Stimulated activated CD8-positive, alpha-beta memory T cell treated with anti-CD3 and anti-CD28 coated beads, Interleukin-2, amount 100 ng/mL, for 1 hour (primary cell): ENCODE data around the gene MDM1.

Source experiments
- DNase-seq, 2 donors: peaks; one replicate each; pipeline ENCODE4 v3.0.0-alpha.2; 2020; ENCODE audit warnings: low read depth in 2 of 2

MDM1 gene

GRCh38 chr12:68356060-68356695 is 24.0 kb upstream of the MDM1 start:
- DNase-seq = no peak

DNA sequence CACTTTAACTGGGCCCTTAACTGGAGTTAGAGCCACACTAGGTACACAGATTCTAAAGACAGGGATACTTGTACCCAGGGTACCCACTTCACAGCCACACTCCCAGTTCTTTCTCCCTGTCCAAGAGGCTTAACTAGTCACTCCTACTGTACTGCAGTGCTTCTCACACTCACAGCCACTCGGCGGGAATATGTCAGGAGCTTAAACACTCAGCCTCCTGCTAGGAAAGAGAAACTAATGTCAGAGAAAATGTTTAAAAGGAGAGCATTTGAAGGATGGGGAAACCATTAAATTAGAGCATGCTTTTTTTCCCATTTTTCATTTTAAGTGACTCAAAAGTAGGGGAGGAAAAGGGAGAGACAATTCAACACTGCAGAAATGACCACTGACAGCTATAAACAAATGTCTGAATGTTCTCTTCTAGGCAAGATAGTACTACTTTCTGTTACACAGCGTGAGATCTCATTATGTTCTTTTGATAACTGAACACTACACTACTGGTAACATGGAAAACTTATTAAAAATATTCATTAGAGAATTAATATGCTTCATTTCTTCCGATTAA is 22.9 kb upstream of the MDM1 start:
- DNase-seq = no peak

DNA sequence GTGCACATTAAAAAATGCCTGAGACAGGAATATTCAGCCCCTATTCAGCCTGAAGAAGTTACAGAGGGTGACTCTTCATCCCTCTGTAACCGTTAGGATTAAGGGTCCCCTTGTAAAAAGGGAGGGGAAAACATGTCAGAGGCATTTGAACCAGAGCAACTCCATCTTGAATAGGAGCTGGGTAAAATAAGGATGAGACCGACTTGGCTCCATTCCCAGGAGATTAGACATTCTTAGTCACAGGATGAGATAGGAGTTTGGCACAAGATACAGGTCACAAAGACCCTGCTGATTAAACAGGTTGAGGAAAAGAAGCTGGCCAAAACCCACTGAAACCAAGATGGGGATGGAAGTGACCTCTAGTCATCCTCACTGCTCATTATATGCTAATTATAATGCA is 19.9 kb upstream of the MDM1 start:
- no peak for DNase-seq

DNA sequence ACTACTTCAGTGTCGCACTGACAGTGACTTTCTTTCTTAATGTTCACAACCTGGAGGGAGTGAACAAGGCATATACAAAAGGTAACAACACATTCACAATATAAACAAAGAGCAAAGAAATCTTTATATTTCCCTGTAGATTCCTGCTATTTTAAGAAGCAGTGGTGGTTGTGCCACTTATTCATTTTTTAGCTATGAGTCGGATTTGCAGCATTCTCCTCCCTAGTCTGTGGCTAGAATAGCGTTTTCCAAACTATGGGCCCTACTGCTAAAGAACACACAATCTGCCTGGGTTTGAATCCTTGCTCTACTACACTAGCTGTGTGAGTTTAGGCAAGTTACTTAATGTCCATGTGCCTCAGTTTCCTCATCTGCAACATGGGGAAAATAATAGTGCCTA is 18.6 kb upstream of the MDM1 start:
- DNase-seq = no peak

DNA sequence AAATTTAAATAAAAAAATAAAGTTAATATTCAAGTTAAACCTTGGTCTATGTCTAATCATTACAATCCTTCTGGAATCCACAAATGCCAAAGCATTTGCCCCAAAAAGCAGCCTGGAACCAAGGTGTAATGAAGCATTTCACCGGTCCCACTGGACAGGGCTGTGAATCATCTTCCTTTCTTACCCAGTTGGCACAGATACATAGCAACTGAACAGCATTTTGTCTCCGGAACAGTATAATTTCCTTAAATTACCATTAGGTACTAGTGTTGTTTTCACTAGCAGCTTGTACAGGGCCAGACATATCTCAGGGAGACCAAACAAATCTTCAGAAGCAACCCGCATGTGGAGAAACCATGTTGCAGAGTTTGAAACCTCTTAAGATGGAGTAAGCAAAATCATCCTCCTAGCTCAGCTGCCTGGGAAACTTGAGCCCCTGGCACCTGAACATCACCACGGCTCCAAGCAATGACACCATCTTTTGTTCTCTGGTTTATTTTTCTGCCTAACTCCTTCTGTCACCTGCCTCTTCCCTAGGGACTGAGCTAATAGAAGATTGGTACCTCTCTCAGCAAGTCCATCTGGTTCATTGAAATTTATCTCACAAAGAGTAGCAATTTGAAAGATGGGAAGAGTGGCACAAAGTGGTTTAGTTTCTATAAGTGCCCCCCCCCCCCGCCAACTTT is 17.9 kb upstream of the MDM1 start:
- DNase-seq = no peak

DNA sequence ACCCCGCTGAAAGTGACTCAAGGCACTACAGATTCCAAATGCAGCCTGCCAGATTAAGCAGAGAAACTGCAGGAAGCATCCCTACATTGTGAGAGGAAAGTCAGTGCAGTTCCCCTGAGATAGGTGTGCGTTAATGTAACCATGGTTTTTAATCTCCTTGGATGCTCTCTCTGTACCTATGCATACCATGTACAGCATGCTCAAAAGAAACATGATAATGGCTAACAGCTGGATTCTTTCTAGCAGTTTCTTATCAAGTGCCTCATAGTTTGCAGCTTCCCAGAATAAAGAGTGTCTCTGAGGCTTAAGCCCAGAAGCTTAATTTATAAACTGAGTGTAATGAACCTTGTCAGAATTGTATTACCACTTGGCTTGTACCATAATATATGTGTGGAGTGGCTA is 17.1 kb upstream of the MDM1 start:
- DNase-seq = no peak

DNA sequence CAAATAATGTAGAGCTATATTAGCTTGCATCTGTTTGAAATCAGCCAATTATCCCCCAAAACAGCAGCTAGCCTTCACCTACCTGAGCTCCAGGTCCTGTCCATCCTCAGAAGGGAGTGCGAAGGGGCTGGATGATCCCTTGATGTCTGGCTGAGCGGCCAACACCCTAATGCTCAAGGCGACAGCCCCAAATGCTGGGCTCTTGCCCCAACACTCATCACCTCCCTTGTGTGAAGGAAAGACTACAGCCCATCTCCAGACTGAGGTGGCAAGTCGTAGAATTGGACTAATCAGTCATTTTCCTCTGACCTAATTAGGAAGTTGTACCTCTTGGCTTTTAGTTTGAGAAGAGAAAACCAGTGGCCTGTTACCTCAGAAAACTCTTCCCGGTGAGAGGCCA is 16.3 kb upstream of the MDM1 start:
- no peak for DNase-seq

DNA sequence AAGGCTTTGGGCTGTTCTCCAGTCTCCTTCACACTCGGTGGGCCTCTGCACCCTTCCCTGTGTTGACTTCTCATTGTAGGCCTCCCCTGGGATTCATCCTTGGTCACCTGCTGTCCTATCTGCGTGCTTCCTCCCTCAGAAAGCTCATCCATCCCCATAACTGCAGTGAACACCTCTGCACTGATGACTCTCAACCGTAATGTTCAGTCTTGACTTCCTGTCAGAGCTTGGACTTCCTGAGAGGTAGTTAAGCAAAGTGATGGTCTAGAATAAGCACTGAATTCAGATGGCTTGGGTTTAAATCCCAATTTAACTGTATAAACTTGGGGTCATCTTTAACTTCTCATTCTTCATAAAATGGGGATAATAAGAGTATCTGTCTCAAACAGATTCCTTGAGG is 13.6 kb upstream of the MDM1 start:
- DNase-seq = no peak

GRCh38 chr12:68344126-68344525 is 12.0 kb upstream of the MDM1 start:
- no peak for DNase-seq

DNA sequence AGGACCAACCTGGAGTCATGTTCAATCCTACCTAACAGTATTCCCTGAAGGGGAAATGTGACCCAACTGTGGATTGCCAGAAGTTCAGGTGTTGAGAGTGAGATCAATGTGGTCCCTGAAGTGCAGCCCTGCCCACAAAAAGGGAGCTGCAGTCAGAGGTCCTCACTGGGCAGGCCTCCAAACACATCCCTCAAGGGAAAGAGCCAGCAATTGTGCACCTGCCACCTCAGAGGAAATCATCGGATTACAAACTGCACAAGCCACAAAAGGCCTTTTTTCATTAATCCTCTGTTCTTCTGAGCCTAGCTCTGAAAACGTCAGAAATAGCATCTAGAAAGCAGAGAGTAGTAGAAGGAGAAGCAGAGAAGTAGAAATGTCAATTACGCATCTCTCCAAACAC is 10.8 kb upstream of the MDM1 start:
- no peak for DNase-seq

GRCh38 chr12:68341822-68342221 is 9.7 kb upstream of the MDM1 start:
- no peak for DNase-seq

GRCh38 chr12:68340404-68341270 is 8.5 kb upstream of the MDM1 start:
- DNase-seq = no peak

- DNase-seq = no peak
Measured at GRCh38 chr12:68336889-68337303, 4.7 kb upstream of the MDM1 start.

GRCh38 chr12:68335462-68335861 is 3.3 kb upstream of the MDM1 start:
- DNase-seq = no peak

GRCh38 chr12:68334132-68334531 is 2.0 kb upstream of the MDM1 start:
- DNase-seq = no peak

- DNase-seq = no peak
Measured at GRCh38 chr12:68332728-68333630, 817 bp upstream of the MDM1 start.

- no peak for DNase-seq
Measured at GRCh38 chr12:68331500-68331868, 678 bp downstream of the MDM1 start.

- DNase-seq = no peak
Measured at GRCh38 chr12:68327896-68328295, 4.3 kb downstream of the MDM1 start.

DNA sequence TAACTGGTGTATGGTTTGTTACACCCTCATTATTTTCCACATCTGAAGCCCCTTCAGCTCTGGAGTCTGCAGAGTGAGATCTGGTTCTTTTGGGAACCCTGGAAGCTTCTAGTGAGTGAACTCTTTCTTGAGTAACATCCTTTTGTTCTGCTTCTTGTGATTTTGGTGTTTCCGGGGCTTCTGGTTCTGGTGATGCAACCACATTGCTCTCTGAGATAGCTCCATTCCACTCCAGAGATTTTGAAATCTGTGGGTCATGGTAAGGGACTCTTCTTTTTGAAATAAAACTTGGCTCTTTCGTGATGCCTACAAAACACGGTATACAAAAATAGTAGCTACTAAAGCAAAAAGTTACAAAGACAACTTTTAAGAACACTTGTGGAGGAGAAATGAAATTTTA is 5.4 kb downstream of the MDM1 start:
- no peak for DNase-seq

GRCh38 chr12:68325966-68326365 is 6.2 kb downstream of the MDM1 start:
- no peak for DNase-seq

- DNase-seq = no peak
Measured at GRCh38 chr12:68324531-68324930, 7.6 kb downstream of the MDM1 start.

DNA sequence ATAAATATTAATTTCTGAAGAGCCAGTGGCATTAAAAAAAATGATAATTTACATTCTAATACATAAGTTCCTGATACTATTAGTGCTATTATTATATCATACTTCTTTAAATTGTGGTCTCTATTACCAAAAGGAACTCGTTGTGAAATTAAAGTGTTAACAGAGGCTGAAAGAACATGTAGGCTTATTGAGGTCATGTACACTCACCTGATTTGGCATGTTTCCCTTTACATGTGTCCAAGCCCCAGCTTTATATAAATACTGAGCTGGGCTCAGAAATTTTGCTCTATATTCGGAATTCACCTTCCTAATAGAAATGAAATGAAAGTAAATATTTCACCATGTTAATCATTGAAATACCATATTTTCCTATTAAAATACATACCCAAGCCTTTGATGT is 11.0 kb downstream of the MDM1 start:
- DNase-seq = no peak
